Measurements from ENCODE around the gene HYAL3. TPM values are rescaled to one million over a fixed set of nuclear protein-coding genes. Genes with fewer than 3 reads are reported as not detected.
"Not testable (repeated sequence)": the region's sequence is repeated elsewhere in the genome, so short reads cannot be mapped to it uniquely, and the experiment has no call there.

HYAL3 gene
- total and polyA plus RNA-seq, 10 donors: 0.73 to 3.8 (median 2.5) TPM

GRCh38 chr3:50264964-50265485 is 34.2 kb downstream of the HYAL3 start:
- Histone ChIP-seq H3K36me3 (no peaks in the 10 kb centered on the region), H3K27me3 (replicated peaks in 1 of 7) (peaks cover 0 to 24% (median 0%) of the 10 kb centered on the region in 7 donors), H3K4me1 (peaks cover 7 to 75% (median 37%) of the 10 kb centered on the region in 6 donors), H3K27ac (peak overlapping the region in 7 of 8 donors; percentile 2 to 84 (median 74)), H3K4me3 (no peak overlapping the region), H3K9me3 (no peaks in the 10 kb centered on the region)
- intact Hi-C loops (cut with DNase I; ENCODE audit: low total_unique reads): no loop called here
- no peak for DNase-seq
- TF ChIP-seq POLR2A (IDR thresholded peaks at IDR 0.05) (no peak), CTCF (IDR thresholded peaks at IDR 0.05 in 8 of 11, conservative IDR thresholded peaks at IDR 0.05 in 3 of 11) (no peak), POLR2AphosphoS5 (IDR thresholded peaks at IDR 0.05) (no peak)
- 72 to 88% (median 82%) methylated on average over 5 to 7 of the region's 7 CpGs for WGBS, 5 donors

GRCh38 chr3:50264383-50264963 is 34.7 kb downstream of the HYAL3 start:
- Histone ChIP-seq H3K4me1 (peaks cover 11 to 80% (median 40%) of the 10 kb centered on the region in 6 donors), H3K36me3 (peaks cover 0 to 2% (median under 1%) of the 10 kb centered on the region in 6 donors), H3K27me3 (replicated peaks in 1 of 7) (peaks cover 0 to 24% (median 0%) of the 10 kb centered on the region in 7 donors), H3K9me3 (no peaks in the 10 kb centered on the region), H3K4me3 (no peak overlapping the region), H3K27ac (peak overlapping the region in 7 of 8 donors; percentile 9 to 84 (median 74))
- intact Hi-C loops (cut with DNase I; ENCODE audit: low total_unique reads): no loop called here
- TF ChIP-seq POLR2AphosphoS5 (IDR thresholded peaks at IDR 0.05): peak in 2 of 3 donors; percentile 21 to 29
- TF ChIP-seq POLR2A (IDR thresholded peaks at IDR 0.05): no peak
- no peak for DNase-seq
- WGBS, 5 donors: 59 to 79% (median 64%) methylated on average over 4 to 7 of the region's 7 CpGs

- peaks cover 0 to 10% (median 5%) of the 10 kb centered on the region in 6 donors for H3K36me3 ChIP-seq
- H3K4me1 ChIP-seq: peaks cover 16 to 80% (median 44%) of the 10 kb centered on the region in 6 donors
- intact Hi-C loops (cut with DNase I; ENCODE audit: low total_unique reads): no loop called here
- DNase-seq: no peak
- 49 to 81% (median 72%) methylated on average over 6 of the region's 6 CpGs for WGBS, 5 donors
- no peak for TF ChIP-seq POLR2AphosphoS5 (IDR thresholded peaks at IDR 0.05)
- TF ChIP-seq POLR2A (IDR thresholded peaks at IDR 0.05): no peak
- no peak for TF ChIP-seq CTCF (IDR thresholded peaks at IDR 0.05 in 8 of 11, conservative IDR thresholded peaks at IDR 0.05 in 3 of 11)
- H3K9me3 ChIP-seq: no peaks in the 10 kb centered on the region
- H3K4me3 ChIP-seq: no peak overlapping the region
- H3K27ac ChIP-seq: peak overlapping the region in 7 of 8 donors; percentile 9 to 84 (median 74)
- H3K27me3 ChIP-seq (replicated peaks in 1 of 7): peaks cover 0 to 24% (median 0%) of the 10 kb centered on the region in 7 donors
Measured at GRCh38 chr3:50263478-50264382, 35.5 kb downstream of the HYAL3 start.

GRCh38 chr3:50262778-50263177 is 36.4 kb downstream of the HYAL3 start:
- H3K27ac ChIP-seq: peak overlapping the region in 1 of 8 donors; percentile 84
- H3K36me3 ChIP-seq: peaks cover 0 to 19% (median 15%) of the 10 kb centered on the region in 6 donors
- peak in 1 of 3 donors; percentile 22 for TF ChIP-seq POLR2AphosphoS5 (IDR thresholded peaks at IDR 0.05)
- TF ChIP-seq CTCF (IDR thresholded peaks at IDR 0.05 in 8 of 11, conservative IDR thresholded peaks at IDR 0.05 in 3 of 11): no peak
- H3K9me3 ChIP-seq: no peaks in the 10 kb centered on the region
- 83 to 92% (median 90%) methylated on average over 7 of the region's 7 CpGs for WGBS, 5 donors
- no peak overlapping the region for H3K4me3 ChIP-seq
- peaks cover 0 to 18% (median 0%) of the 10 kb centered on the region in 7 donors for H3K27me3 ChIP-seq (replicated peaks in 1 of 7)
- DNase-seq: no peak
- peaks cover 11 to 80% (median 42%) of the 10 kb centered on the region in 6 donors for H3K4me1 ChIP-seq
- intact Hi-C loops (cut with DNase I; ENCODE audit: low total_unique reads): no loop called here

- intact Hi-C loops (cut with DNase I; ENCODE audit: low total_unique reads); H3K4me3 ChIP-seq; H3K9me3 ChIP-seq; DNase-seq; H3K27ac ChIP-seq: not testable (repeated sequence)
- H3K4me1 ChIP-seq: peaks cover 11 to 80% (median 40%) of the 10 kb centered on the region in 6 donors
- H3K27me3 ChIP-seq (replicated peaks in 1 of 7): peaks cover 0 to 12% (median 0%) of the 10 kb centered on the region in 7 donors
- peaks cover 0 to 25% (median 21%) of the 10 kb centered on the region in 6 donors for H3K36me3 ChIP-seq
- WGBS, 5 donors: 96 to 100% (median 97%) methylated on average over 4 of the region's 4 CpGs
Measured at GRCh38 chr3:50262200-50262599, 37.0 kb downstream of the HYAL3 start.
